Islet precursor cell (in vitro differentiated cells): Measurements from ENCODE around the gene PUS1.
"Not testable (repeated sequence)": the region's sequence is repeated elsewhere in the genome, so short reads cannot be mapped to it uniquely, and the experiment has no call there.

Source experiments
- DNase-seq: peaks from one replicate; pipeline ENCODE4 v3.0.0-alpha.2; 2018

The PUS1 gene

DNA sequence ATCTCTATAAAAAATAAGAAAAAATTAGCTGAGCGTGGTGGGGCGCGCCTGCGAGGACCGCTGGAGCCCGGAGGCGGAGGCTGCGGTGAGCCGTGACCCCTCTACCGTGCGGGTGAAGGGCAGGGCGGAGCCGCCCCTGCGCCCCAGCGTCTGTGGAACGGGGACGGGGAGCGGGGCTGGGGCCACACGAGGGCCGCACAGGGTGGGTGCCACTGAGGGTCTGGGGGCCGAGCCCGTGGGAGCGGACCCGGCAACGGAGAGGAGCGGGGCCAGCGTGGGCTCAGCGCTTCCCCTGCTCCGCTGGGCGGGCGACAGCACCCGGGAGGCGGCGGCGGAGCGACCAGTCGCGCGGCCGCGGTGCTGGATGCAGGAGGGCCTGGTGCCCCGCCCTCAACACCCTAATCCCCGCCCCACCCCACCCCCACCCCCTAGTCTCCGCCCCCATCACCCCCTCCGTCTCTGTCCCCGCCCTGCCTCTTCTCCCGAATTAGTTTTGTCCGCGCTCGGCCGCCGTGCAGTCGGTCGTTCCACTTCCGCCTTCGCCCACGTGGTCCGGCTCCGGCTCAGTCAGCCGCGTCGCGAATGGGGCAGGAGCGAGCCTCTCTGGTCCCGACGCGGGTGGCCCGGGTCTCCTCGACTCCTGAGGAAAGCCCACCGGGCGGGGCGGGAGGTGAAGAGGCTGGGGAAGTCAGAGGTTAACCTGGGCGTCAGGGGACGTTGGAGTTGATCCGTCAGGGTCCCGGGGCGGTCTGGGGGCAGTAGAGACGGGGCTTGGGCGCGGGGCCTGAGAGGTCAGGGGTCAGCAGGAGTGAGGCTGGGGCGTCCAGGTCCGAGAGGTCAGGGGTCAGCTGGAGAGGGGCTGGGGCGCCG is at the start of gene PUS1:
TSS of gene PUS1 (plus strand) at position 566 of the 870 bp plus-strand sequence. CDS start 447 bp downstream, outside the sequence.
- DNase-seq, result peak; percentile 99

DNA sequence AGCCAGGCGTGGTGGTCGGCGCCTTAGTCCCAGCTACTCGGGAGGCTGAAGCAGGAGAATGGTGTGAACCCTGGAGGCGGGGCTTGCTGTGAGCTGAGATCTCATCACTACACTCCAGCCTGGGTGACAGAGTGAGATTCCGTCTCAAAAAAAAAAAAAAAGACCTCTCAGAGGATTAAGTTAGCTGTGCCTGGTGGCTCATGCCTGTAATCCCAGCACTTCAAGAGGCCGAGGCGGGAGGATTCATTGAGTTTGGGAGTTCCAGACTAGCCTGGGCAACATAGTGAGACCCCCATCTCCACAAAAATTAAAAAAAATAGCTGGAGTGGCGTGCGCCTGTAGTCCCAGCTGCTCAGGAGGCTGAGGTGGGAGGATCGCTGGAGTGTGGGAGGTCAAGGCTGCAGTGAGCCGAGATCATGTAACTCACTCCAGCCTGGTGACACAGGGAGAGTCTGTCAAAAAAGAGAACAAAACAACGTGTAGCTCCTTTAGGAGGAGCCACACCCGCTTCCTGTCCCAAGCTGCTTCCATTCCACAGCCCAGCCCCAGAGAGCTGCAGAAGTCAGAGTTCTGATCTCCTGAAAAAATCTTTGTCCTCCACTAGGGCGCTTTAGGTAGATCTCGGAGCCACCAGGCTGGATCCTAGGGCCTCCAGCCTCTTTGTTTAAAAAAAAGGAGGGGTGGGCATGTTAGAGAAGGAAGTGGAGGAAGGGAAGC is 46.1 kb upstream of the PUS1 start:
- peak; percentile 69 for DNase-seq

DNA sequence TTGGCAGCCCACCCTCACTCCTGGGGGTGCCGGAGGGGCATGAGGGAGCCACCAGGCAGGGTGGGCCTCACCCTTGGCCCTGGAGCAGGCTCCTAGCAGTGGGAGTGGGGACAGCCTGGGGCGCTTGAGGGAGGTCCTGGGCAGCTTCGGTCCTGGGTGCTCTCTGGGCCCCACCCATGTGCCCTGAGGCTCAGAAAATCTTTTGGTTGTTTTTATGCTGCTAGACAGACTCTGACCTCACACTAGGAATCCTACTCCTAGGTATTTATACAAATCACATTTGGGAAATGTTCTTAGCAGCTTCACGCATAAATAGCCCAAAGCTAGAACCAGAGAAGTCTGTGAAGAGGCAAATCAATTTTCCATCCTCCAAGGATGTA is 45.6 kb upstream of the PUS1 start:
- DNase-seq, result peak; percentile 68

DNA sequence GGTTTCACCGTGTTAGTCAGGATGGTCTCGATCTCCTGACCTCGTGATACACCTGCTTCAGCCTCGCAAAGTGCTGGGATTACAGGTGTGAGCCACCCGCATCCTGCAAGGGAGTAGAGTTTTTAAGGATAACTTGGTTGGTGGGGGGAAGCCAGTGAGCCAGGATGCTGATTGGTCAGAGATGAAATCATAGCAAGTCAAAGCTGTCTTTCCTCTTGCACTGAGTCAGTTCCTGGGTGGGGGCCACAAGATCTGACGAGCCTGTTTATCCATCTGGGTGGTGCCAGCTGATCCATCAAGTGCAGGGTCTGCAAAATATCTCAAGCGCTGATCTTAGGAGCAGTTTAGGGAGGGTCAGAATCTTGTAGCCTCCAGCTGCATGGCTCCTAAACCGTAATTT is 44.0 kb upstream of the PUS1 start:
- not testable (repeated sequence) for DNase-seq

DNA sequence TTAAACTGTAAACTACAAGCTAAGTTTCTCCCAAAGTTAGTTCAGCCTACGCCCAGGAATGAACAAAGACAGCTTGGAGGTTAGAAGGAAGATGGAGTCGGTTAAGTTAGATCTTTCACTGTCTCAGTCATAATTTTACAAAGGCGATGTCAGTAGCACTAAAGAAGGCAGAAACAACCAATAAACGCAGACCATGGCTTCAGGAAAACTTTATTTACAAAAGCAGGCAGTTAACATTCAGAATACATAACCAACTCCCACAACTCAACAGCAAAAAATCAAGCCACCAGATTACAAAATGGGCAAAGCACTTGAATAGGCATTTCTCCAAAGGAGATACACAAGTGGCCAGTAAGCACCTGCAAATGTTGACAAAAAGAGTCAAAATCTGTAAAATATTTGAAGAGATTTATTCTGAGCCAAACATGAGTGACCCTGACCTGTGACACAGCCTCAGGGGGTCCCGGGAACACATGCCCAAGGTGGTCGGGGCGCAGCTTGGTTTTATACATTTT is 43.5 kb upstream of the PUS1 start:
- DNase-seq, result no peak

DNA sequence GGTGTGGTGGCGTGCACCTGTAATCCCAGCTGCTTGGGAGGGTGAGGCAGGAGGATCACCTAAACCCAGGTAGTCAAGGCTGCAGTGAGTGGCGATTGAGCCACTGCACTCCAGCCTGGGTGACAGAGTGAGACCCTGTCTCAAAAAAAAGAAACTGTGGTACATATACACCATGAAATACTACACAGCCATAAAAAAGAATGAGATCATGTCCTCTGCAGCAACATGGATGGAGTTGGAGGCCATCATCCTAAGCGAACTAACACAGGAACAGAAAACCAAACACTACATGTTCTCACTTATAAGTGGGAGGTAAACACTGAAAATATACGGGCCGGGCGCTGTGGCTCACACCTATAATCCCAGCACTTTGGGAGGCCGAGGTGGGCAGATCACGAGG is 37.4 kb upstream of the PUS1 start:
- DNase-seq, result not testable (repeated sequence)

DNA sequence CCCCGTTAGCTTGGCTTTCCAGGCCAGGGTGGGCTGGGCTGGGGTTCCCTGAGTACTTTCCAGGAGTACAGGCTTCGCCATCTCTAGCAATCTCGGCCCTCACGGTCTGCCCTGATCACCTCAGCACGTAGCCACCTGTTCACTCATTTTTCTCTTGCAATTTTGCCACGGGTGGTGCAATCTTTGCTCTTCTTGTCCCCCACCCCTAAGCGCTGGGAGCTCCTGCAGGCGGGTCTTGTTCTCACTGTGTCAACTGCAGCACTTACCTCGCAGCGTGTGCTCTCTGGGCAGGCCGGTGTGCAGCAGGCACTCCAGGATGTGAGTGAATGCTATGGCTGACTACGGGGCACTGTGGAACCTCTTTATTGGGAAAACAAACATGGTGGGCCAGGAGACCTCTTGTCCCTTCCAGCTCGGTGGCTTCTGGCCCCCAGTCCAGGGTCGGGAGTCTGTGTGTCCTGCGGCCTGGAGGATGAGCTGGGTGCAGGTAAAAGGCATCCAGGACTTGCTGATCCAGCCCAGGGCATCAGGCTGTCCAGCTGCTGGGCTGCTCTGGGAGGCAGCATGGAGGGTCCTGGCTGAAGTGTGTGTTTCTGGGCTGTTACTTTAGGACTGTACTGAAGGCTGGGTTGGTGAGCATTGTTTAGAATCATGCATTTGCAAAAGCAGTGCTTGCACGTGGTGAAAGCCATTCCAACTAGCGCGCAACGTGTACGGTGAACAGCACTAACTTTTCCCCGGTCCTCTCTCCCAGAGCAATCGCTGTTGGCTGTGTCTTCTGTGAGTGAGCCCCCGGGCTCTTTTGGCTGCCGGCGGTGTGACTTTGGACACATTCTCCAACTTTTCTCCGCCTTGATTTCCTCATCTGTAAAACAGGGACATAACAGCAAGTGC is 36.1 kb upstream of the PUS1 start:
- peak; percentile 68 for DNase-seq

DNA sequence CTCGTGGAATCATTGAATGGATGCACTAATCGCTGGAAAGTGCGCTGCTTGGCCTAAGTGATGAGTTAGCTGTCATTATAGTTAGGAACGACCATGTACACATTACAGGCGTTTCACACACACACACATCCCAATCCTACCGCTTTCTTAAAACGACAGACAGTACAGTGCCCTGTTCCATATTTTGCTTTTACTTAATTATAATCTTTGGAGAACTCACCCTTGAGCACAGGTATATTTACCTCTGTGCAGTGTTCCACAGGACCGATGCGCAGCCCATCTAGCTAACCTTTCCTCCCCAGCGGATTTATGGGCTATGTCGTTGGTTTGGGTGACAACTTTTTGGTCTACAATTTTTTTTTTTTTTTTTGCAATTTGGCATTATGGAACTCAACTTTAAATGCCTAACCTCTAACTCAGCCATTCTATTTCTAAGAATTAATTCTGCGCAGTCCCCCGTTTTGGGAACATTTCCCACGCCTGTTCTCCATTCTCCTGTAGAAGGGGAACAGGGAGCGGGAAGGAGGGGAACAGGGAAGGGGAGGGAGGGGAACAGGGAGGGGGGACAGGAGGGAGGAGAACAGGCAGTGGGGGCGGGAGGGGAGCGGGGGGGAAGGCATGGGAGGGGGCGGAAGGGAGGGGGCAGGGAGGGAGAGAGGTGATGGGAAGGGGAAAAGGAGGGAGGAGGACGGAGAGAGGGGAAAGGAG is 35.3 kb upstream of the PUS1 start:
- DNase-seq, result no peak

DNA sequence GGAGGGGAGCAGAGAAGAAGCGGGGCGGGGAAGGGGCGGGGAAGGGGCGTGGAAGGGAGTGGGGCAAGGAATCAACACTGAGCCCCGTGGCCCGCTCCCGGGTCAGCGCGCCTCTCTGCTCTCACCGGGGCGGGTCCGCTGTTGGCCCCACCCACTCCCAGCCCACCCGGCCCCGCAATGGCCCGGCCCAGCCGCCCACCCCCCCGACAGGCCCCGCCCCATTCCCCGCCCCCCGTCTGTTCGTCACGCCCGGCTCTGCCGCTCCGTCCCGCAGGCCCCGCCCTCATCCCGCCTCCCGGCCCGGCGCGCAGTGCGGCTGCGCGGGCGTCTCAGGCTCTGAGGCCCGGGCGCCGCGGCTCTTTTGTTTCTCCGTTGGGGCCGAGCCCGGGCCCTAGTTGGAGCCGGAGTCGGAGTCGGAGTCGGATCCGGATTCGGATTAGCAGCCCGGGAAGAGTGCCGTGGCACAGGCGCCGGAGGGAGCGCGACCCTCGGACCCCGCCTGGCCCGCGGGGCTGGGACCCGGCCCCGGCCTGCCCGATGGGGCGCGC is 34.7 kb upstream of the PUS1 start, which contains the start of gene ULK1:
TSS of gene ULK1 (plus strand) at position 310 of the 548 bp plus-strand sequence. CDS start 380 bp downstream, outside the sequence.
- peak; percentile 99 for DNase-seq

DNA sequence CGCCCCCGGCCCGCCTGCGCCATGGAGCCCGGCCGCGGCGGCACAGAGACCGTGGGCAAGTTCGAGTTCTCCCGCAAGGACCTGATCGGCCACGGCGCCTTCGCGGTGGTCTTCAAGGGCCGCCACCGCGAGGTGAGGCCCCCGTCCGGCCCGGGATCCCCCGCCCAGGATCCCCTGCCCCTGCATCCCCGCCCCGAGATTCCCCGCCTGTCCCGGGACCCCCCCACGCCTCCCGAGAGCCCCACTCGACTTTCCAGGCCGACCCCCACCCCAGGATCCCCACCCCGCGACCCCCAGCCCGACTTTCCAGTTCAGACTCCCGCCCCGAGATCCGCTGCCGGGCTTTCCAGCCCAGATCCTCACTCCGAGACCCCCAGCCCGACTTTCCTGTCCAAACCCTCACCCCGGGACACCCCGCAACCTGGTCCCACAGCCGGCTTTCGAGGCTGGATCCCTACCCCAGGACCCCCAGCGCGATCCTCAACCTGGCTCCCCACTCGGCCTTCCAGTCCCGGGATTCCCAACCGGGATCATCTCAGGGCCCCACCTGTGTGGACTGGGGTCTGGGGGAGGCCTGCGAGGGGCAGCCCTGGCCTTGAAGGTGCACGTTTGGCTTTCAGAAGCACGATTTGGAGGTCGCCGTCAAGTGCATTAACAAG is 34.0 kb upstream of the PUS1 start:
- DNase-seq, result peak; percentile 67

DNA sequence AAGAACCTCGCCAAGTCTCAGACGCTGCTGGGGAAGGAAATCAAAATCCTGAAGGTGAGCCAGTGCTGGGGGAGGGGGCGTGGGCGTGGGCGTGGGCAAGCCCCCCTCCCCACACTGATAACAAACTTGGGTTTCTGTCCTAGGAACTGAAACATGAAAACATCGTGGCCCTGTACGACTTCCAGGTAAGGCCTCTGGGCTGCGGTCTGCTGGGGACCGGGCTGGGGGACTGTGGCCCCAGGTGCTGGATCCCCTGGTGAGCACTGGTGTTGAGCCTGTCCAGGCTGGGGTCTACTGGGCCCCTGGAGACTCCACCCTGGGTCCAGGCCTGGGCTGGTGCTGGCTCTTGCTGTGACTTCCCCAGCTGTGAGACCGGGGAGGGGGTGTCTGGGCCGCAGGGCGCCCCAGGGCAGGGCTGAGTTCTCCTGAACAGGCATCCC is 33.4 kb upstream of the PUS1 start:
- no peak for DNase-seq

DNA sequence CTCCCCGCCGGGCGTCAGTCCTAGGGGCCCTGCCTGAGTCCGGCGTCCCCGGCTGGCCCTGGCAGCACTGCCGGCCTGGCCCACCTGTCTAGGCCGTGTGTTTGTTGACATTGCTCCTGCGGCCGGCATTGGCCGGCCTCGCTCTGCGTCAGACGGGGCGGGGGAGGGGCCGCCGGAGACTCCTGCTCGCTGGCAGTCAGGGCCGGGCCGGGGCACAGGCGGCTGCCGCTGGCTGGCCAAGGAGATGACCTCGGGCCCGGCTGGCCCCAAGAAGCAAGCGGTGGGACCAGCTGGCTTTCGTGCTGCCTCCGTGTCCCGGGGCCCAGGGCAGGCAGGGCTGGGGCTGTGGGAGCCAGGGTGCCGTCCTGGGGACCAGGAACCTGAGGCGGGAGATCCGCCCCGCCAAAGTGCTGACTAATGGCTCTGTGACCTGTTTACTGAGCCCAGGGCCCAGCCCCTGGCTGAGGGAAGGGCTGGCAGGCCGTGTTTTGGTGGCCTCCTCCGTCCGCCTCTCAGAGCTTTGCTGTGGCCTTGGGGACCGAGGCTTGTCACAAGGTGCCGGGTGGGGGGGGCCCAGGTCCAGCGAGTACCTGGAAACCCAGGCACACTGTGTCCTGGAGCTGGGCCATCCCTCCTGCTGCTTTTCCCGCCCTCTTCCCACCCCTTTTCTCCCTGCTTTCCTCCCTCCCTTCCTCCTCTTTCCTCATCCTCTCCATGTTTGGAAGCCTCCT is 32.8 kb upstream of the PUS1 start:
- DNase-seq, result peak; percentile 99

DNA sequence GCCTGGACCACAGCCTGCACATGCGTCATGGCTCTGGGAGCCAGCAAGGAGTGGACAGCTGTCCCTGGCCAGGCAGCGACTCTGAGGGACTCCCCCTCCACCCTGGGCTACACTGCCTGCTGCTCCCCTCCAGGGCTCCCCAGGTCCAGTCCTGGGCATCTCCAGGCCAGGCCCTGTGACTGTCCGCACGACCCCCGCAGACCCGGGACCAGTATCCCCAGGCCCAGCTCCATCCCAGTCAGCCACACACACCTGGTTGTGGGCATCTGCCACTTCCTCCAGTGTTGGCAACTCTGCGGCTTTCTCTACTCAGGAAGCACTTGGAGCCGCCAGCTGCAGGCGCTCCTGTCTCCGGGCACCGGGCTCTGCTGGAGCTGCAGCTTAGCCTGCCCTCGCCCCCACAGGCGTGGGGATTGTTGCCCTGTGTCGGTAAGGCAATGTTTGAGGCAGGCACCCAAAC is 32.2 kb upstream of the PUS1 start:
- no peak for DNase-seq

DNA sequence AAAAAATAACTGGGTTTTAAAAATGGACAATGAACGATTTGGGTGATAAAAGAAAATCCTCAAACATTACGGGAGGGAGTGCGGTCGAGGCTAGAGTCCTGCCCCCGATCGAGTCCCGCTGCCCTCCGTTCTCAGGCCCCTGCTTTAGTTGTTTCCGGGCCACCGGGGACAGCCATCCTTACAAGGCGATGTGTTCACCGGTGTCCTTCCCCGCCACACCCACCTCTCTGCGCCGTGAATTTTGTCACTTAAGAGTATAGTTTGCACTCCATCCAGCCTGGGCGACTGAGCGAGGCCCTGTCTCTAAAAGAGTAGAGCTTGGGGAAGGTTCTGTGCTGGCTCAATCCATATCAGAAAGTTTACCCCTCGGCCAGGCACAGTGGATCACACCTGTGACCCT is 31.8 kb upstream of the PUS1 start:
- DNase-seq, result no peak

DNA sequence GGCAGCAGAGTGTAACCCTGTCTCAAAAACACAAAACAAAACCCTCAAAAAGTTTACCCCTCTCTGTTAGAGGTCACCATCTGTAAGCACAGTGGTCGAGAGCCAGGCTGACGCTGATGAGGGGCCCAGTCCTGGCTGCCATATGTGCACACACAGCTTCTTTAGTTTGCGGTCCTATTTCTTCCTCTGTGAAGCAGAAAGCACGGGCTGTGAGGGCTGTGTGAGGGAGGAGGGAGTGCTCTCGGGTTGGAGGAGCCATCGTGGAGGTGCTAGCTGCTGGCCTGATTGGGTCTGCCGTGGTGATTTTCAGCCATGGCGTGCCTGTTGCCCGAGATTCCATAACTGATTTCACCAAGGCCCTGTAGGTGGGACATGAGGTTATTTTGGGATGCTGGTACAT is 31.2 kb upstream of the PUS1 start:
- no peak for DNase-seq

DNA sequence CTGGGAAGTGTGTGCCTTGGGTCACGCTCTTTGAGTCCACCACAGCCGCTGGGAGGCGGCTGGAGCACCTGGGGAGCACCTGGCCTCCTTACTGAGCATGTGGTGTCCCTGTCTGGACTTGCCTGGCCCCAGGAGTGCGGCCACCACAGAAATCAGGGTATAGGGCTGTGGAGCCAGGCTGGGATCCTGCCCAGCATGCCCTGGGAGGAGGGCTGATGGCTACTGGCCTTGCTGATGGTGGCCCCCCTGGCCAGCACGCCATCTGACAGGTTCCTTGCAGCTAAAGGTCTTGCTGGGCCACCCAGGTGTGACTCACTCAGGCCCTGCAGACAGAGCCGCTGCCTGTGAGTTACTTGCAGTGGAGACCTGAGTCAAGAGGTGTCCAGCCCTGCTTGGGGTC is 28.7 kb upstream of the PUS1 start:
- DNase-seq, result peak; percentile 91

DNA sequence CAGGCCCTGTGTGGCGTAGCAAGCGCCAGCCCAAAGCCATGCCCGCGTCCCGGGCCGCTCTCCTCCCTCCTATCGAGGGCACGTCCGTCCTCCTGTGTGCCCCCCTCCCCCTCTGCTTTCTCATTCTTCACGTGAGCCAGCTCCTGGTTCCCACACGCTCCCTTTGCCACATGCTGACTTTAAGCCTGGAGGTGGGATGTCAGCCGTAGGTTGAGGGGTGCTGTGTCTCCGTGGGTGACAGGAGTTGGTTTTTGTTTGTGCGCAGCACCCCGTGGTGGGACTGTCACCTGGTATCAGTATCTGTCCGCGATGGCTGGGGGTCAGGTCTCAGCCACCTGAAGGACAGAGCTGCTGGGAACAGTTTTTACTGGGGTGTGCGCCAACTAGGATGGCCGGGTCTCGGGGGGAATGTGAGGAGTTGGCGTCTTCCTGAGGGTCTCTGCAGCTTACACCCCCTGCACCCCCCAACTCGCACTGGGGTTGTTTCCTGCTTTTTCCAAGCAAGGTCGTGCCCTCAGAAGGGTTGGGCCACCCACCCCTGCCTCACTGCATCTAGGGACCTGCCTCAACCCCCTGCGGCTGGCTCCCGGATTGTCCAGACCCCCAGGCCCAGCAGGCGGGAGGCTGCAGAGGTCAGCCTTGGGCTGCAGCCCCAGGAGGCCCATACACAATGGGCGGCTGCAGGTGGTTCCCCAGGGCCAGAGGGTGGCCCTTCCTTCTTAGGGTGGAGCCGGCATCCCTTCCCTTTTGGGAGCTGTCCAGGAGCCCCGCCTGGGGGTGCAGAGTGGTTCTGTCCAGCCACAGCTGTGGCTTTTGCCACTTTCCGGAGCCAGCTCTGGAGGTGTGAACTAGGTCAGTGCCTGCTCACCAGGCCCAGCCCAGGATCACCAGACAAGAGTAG is 27.4 kb upstream of the PUS1 start:
- DNase-seq, result no peak

DNA sequence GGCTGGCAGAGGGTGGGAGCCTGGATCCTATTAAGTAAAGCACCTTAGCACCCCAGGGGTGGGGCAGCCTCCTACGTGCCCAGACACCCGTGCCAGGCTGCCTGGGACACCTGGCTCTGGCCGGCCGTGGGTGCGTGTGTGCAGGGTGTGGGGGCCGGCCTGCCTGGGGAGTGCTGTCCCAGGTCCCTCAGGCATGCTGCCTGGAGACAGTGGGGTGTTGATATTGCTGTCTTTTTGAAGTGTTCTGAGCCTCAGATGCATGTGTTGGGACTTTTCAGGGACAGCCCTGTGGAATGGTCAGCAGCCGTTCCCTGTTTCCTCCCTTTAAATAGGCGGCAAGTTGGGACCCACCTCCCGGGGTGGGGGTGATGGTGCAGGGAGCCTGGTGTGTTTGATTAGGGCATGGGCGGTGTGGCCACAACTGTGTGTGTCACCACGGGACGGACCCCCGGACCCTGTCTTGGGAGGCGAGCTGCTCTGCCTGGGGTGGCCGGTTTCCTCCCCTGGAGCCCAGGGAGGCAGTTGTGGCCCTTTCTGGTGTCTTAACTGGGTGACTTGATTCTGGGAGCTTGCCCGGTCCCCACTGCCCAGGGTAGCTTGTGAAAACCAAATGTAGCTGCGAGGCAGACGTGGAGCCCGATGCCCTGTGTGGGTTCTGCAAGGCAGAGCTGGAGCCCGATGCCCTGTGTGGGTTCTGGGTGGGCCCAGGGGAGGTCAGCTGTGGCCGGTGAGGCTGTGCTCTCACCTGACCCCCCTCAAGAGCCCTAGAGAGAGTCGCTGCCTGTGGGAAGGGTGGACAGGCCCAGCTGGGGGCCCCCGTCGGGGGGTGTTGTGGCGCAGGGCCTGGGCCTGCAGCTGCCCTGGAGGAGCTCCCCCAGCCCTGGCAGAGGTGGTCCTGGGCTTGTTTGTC is 26.5 kb upstream of the PUS1 start:
- no peak for DNase-seq
